ENCODE measurements around the gene USP17L22.
"Not testable (repeated sequence)": the region's sequence is repeated elsewhere in the genome, so short reads cannot be mapped to it uniquely, and the experiment has no call there.

DNA sequence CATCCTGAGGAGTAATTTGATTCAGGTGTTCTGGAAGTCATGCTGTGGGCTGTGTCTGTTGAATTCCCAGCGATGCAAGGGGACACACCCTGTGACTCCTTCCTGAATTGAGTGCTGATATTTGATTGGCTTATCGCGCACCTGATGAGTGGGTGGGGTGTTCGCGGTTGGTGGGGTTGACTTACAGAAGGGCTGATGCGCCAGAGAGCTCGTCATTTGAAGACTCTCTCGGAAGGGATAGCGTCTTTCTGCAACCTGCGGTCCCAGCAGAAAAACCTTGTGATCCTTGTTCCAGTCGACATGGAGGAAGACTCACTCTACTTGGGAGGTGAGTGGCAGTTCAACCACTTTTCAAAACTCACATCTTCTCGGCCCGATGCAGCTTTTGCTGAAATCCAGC is 47.6 kb upstream of the USP17L22 start, which contains the start of gene USP17L12:
- not testable (repeated sequence) for TF ChIP-seq CTCF, POLR2A (IDR thresholded peaks at IDR 0.05)
